Adrenal gland (tissue), 5 donors: ENCODE results near the gene CA4.

Experiments
- CTCF ChIP-seq, 6 experiments: fragments of 450-650 bp in 4 of 6; fragments of 200-600 bp in 2 of 6; sonication (generic) in 1 of 6; IDR thresholded peaks; 1 replicate in 5 of 6; 2 replicates in 1 of 6; pipeline versions ENCODE4 v1.5.1 to v1.8.0; 2016 to 2021; ENCODE audit warnings: antibody characterized with exemption in 6 of 6, mild to moderate bottlenecking in 2 of 6, moderate library complexity in 1 of 6
- POLR2A ChIP-seq, 2 donors: fragments of 450-650 bp; IDR thresholded peaks; one replicate each; pipeline ENCODE4 v1.6.1; 2017; ENCODE audit warnings: antibody characterized with exemption in 2 of 2, mild to moderate bottlenecking in 2 of 2, moderate library complexity in 1 of 2
- donor health status: DM: no; HTN: no; CAD: no.

- no peak for TF ChIP-seq POLR2A (IDR thresholded peaks at IDR 0.05)
- TF ChIP-seq CTCF (IDR thresholded peaks at IDR 0.05) = no peak
Observed at GRCh38 chr17:60149691-60150582, at the start of gene CA4.
